22Rv1 (cell line): ENCODE results near the gene RHOA.

Experiments
- ZFX ChIP-seq: fragments of 450-650 bp; IDR thresholded peaks from 2 replicates; pipeline ENCODE4 v1.6.1; 2017; ENCODE audit warnings: antibody characterized with exemption, borderline replicate concordance
- TF ChIP-seq, protein P1 (sequence below): fragments of 450-650 bp; IDR thresholded peaks from 2 replicates; pipeline ENCODE4 v1.5.1; 2017; ENCODE audit warnings: mild to moderate bottlenecking

DNA sequence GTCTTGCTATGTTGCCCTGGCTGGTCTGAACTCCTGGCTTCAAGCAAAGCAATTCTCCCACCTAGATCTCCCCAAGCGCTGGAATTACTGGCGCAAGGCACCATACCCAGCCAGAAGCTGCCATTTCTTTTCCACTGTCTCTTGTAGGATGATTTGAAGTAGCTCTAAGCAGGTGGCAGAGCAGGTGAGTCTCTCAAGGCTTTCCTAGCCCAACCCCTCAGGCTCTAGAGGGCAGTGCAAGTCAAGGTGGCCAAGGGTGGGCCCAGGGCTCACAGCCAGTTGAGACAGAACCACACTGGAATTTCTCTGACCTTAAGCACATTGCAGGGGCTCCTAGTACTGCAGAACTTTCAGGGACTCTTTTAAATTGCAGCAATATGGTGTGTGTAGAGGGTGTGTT lies 42.7 kb upstream of the RHOA start:
- TF ChIP-seq, protein P1, sequence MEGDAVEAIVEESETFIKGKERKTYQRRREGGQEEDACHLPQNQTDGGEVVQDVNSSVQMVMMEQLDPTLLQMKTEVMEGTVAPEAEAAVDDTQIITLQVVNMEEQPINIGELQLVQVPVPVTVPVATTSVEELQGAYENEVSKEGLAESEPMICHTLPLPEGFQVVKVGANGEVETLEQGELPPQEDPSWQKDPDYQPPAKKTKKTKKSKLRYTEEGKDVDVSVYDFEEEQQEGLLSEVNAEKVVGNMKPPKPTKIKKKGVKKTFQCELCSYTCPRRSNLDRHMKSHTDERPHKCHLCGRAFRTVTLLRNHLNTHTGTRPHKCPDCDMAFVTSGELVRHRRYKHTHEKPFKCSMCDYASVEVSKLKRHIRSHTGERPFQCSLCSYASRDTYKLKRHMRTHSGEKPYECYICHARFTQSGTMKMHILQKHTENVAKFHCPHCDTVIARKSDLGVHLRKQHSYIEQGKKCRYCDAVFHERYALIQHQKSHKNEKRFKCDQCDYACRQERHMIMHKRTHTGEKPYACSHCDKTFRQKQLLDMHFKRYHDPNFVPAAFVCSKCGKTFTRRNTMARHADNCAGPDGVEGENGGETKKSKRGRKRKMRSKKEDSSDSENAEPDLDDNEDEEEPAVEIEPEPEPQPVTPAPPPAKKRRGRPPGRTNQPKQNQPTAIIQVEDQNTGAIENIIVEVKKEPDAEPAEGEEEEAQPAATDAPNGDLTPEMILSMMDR = peak; percentile 43
- TF ChIP-seq ZFX = no peak
